Endothelial cell (in vitro differentiated cells): ENCODE results near the gene HOXB3. TPM values are rescaled to one million over a fixed set of nuclear protein-coding genes. Genes with fewer than 3 reads are reported as not detected.

Source experiments
- DNase-seq: peaks from one replicate; pipeline ENCODE4 v3.0.0; 2021; ENCODE audit warnings: low spot score
- H3K27ac Mint-ChIP-seq: one replicate; pipeline ENCODE4 v1.8.0; 2021; ENCODE audit warnings: mixed read lengths, inconsistent platforms; ENCODE audit not compliant: unreplicated experiment
- H3K27me3 Mint-ChIP-seq: one replicate; pipeline ENCODE4 v1.8.0; 2021; ENCODE audit warnings: mild to moderate bottlenecking, moderate library complexity, mixed read lengths, inconsistent platforms; ENCODE audit not compliant: unreplicated experiment
- H3K36me3 Mint-ChIP-seq: one replicate; pipeline ENCODE4 v1.8.0; 2021; ENCODE audit warnings: mild to moderate bottlenecking, low read depth, mixed read lengths, inconsistent platforms; ENCODE audit not compliant: unreplicated experiment
- H3K4me1 Mint-ChIP-seq: one replicate; pipeline ENCODE4 v1.8.0; 2021; ENCODE audit warnings: mild to moderate bottlenecking, mixed read lengths, inconsistent platforms; ENCODE audit not compliant: unreplicated experiment
- H3K4me3 Mint-ChIP-seq: one replicate; pipeline ENCODE4 v1.8.0; 2021; ENCODE audit warnings: mild to moderate bottlenecking, mixed read lengths, inconsistent platforms; ENCODE audit not compliant: unreplicated experiment
- H3K9me3 Mint-ChIP-seq: one replicate; pipeline ENCODE4 v1.8.0; 2021; ENCODE audit warnings: mixed read lengths, inconsistent platforms; ENCODE audit not compliant: unreplicated experiment
- CTCF ChIP-seq: fragments of 200-600 bp; sonication (generic); IDR thresholded peaks from one replicate; pipeline ENCODE4 v1.5.0; 2021; ENCODE audit warnings: antibody characterized with exemption; ENCODE audit not compliant: unreplicated experiment
- total RNA-seq: library from RNA; stranded (reverse); fragmentation: NEBNext Ultra II Directional; extraction: Animal tissue kit (Norgen Biotek cat#: 25700); gene quantifications from one replicate; pipeline ENCODE4 v1.2.1, GENCODE V29; 2021; ENCODE audit not compliant: unreplicated experiment

HOXB3 gene
- total RNA-seq, 1 donor from 2014 or later, result 17.7 TPM

GRCh38 chr17:48547808-48548522, 42.1 kb downstream of the HOXB3 start:
- no peaks in the 10 kb centered on the region for H3K9me3 Mint-ChIP-seq
- DNase-seq, result no peak
- peak overlapping the region; percentile 74 for H3K27ac Mint-ChIP-seq
- H3K36me3 Mint-ChIP-seq, result peaks cover 21% of the 10 kb centered on the region
- peaks cover 49% of the 10 kb centered on the region for H3K4me1 Mint-ChIP-seq
- no peak for TF ChIP-seq CTCF
- H3K4me3 Mint-ChIP-seq, result peak overlapping the region; percentile 71
- H3K27me3 Mint-ChIP-seq, result peaks cover 23% of the 10 kb centered on the region

- H3K4me1 Mint-ChIP-seq, result peaks cover 51% of the 10 kb centered on the region
- TF ChIP-seq CTCF, result no peak
- peak overlapping the region; percentile 71 for H3K4me3 Mint-ChIP-seq
- no peak for DNase-seq
- peaks cover 21% of the 10 kb centered on the region for H3K36me3 Mint-ChIP-seq
- H3K27ac Mint-ChIP-seq, result peak overlapping the region; percentile 74
- H3K9me3 Mint-ChIP-seq, result no peaks in the 10 kb centered on the region
- peaks cover 26% of the 10 kb centered on the region for H3K27me3 Mint-ChIP-seq
Measured at GRCh38 chr17:48546924-48547807, 42.9 kb downstream of the HOXB3 start.

- Mint-ChIP-seq H3K36me3 (peaks cover 17% of the 10 kb centered on the region), H3K27ac (peak overlapping the region; percentile 17), H3K9me3 (no peaks in the 10 kb centered on the region), H3K4me1 (peaks cover 51% of the 10 kb centered on the region), H3K27me3 (peaks cover 23% of the 10 kb centered on the region), H3K4me3 (peak overlapping the region; percentile 79)
- DNase-seq, result peak; percentile 41
- TF ChIP-seq CTCF, result no peak
Measured at GRCh38 chr17:48546137-48546923, 43.7 kb downstream of the HOXB3 start.

- Mint-ChIP-seq H3K4me3 (peak overlapping the region; percentile 96), H3K36me3 (peaks cover 17% of the 10 kb centered on the region), H3K27ac (peak overlapping the region; percentile 21), H3K4me1 (peaks cover 55% of the 10 kb centered on the region), H3K27me3 (peaks cover 27% of the 10 kb centered on the region), H3K9me3 (no peaks in the 10 kb centered on the region)
- no peak for DNase-seq
- no peak for TF ChIP-seq CTCF
Measured at GRCh38 chr17:48545539-48545938, 44.5 kb downstream of the HOXB3 start.
